Stimulated activated naive CD8-positive, alpha-beta T cell treated with anti-CD3 and anti-CD28 coated beads, Interleukin-15, amount 100 ng/mL, for 72 hours (primary cell): Measurements from ENCODE around the gene ANTXR1.

ENCODE experiments used
- ATAC-seq: fragments of 150-1000 bp; cut with Tn5 transposase; 2 replicates; pipeline ENCODE4 v1.10.0; 2021; ENCODE audit warnings: mild to moderate bottlenecking, moderate library complexity
- DNase-seq, 2 donors: peaks; one replicate each; pipeline ENCODE4 v3.0.0; 2021 to 2022
- H3K27ac Mint-ChIP-seq, 2 donors: one replicate each; pipeline ENCODE4 v1.8.0; 2022; ENCODE audit warnings: mild to moderate bottlenecking in 2 of 2, mixed read lengths in 2 of 2, moderate library complexity in 2 of 2
- H3K27me3 Mint-ChIP-seq: one replicate; pipeline ENCODE4 v1.8.0; 2022; ENCODE audit warnings: mixed read lengths
- H3K4me1 Mint-ChIP-seq: one replicate; pipeline ENCODE4 v1.8.0; 2022; ENCODE audit warnings: mild to moderate bottlenecking, mixed read lengths
- H3K4me3 Mint-ChIP-seq, 2 donors: one replicate each; pipeline ENCODE4 v1.8.0; 2022; ENCODE audit warnings: mild to moderate bottlenecking in 2 of 2, mixed read lengths in 2 of 2, moderate library complexity in 1 of 2
- H3K9me3 Mint-ChIP-seq, 2 donors: one replicate each; pipeline ENCODE4 v1.8.0; 2022; ENCODE audit warnings: mixed read lengths in 2 of 2

Gene ANTXR1

DNA sequence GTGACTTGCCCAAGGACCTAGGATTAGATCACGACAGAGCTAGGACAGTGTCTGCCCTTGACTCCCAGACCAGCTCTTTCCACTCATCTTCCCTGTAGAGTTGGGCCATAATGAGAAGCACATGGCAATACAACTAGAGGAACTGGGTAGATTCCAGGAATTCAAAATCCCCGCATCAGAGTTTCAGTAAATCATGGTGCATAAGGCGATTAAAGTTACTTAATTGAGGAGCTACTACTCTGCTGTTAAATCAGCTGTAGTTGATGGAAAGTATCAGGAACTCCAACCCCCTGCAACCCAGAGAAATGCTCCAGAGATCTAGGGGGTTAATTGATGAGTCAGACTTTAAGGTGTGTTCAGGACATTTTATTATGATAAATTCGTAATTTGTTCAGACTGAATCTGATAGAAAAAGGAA is 5.7 kb downstream of the ANTXR1 start:
- peaks cover 43% of the 10 kb centered on the region for H3K27me3 Mint-ChIP-seq
- DNase-seq = no peak
- no peak overlapping the region for H3K4me3 Mint-ChIP-seq
- H3K27ac Mint-ChIP-seq = no peak overlapping the region
- H3K9me3 Mint-ChIP-seq = no peaks in the 10 kb centered on the region
- ATAC-seq = no peak
- peaks cover 9% of the 10 kb centered on the region for H3K4me1 Mint-ChIP-seq

DNA sequence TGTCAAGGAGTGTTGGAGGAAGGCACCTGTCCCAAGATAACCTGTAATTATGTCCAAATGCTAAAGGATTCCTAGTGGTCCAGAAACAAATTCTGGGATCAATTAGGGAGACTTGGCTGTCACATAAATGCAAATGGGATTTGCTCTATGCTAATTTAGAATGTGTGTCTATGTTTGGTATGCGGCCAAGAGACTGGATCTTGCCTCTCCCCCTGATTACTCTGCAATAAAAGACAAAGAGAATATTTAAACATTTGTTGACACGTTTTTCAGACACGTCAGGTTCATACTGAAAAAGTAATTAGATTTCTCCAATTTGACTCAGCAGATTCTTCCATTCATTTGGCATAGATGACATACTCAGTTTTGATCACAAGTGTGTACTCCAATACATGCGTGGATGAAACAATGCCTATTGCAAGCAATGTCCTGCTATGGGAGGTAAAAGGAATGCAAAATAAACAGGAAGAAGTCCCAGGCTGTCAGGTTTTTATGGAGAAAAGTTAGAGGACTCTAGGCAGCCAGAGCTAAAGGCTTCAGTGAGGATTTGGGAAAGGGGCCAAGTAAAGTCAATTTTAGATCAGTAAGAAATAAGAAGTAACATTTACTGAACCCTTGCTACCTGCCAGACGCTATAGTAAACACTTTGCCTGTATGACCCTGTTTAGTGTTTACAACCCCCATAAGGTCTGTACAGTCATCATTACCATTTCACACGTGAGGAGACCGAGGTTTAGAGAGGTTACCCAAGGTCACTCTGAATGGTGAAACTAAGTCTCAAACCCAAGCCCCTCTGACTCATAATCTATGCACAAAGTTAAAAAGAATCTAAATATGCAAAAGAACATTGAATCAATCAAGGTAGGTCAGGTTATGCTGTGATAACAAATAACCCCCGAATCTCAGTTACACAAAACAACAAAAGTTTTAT is 7.8 kb downstream of the ANTXR1 start:
- DNase-seq (no peak), ATAC-seq (peak; percentile 43)
- H3K9me3 Mint-ChIP-seq = no peaks in the 10 kb centered on the region
- H3K4me3 Mint-ChIP-seq = no peak overlapping the region
- H3K27ac Mint-ChIP-seq = no peak overlapping the region
- H3K4me1 Mint-ChIP-seq = no peaks in the 10 kb centered on the region
- peaks cover 28% of the 10 kb centered on the region for H3K27me3 Mint-ChIP-seq

DNA sequence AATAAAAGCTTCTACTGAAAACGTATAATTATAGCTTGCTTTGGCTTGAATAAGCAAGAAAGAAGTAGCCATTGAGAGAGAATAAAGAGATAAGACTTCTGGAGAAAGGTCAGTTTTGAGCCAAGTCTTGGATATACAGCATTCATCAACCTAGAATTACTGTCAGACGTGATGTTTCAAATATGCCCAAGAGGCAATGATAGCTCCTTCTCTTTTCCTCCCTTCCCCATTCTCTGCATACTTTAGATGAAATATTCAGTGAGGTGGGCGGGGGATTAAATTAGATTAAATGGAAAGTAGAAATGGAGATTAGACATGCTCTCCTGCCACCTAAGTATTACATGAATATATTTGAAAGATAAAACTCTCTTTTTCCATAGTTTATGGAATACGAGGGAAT is 8.7 kb downstream of the ANTXR1 start:
- Mint-ChIP-seq H3K27ac (no peak overlapping the region), H3K27me3 (peaks cover 34% of the 10 kb centered on the region)
- ATAC-seq = no peak

DNA sequence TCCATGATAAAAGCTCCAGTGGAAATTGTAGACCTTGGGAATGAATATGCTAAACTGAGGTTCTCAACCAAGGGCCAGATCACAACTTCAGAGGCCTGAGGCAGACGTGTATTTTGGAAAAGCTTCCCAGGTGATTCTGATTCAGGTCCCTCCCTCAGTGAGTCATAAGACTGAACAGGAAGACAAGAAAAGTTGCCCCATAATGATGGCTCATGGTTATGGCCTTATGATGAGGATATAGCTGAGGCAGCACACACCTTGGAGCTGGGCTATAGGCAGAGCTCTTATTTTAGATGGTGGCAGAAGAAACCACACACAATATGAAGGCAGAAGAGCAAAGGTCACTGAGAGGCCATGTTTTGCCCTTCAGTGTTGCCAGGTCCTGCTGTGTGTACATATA is 9.6 kb downstream of the ANTXR1 start:
- no peak overlapping the region for H3K4me3 Mint-ChIP-seq
- no peak for ATAC-seq
- peaks cover 35% of the 10 kb centered on the region for H3K27me3 Mint-ChIP-seq
- no peaks in the 10 kb centered on the region for H3K9me3 Mint-ChIP-seq
- no peak overlapping the region for H3K27ac Mint-ChIP-seq
- DNase-seq = no peak
- no peaks in the 10 kb centered on the region for H3K4me1 Mint-ChIP-seq

More for the DNA sequence above, 8.7 kb downstream of the ANTXR1 start:
- no peak overlapping the region for H3K4me3 Mint-ChIP-seq
- no peaks in the 10 kb centered on the region for H3K9me3 Mint-ChIP-seq
- no peaks in the 10 kb centered on the region for H3K4me1 Mint-ChIP-seq
- no peak for DNase-seq

DNA sequence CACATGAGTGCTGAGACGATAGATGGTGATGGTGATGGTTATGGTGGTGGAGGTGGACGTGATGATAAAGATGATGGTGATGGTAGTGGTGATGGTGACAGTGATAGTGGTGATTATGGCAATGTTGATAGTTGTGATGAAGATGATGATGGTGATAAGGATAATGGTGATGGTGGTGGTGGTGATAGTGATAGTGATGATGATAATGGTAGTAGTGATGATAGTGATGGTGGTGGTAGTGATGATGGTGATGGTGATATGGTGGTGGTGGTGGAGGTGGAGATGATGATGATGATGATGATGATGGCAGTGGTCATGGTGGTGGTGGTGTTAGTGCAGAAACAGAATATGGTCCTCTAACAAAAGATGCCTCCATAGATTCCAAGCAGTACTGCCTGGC is 10.3 kb downstream of the ANTXR1 start:
- no peaks in the 10 kb centered on the region for H3K4me1 Mint-ChIP-seq
- DNase-seq (no peak), ATAC-seq (no peak)
- no peaks in the 10 kb centered on the region for H3K9me3 Mint-ChIP-seq
- H3K27ac Mint-ChIP-seq = no peak overlapping the region
- no peak overlapping the region for H3K4me3 Mint-ChIP-seq
- peaks cover 31% of the 10 kb centered on the region for H3K27me3 Mint-ChIP-seq

DNA sequence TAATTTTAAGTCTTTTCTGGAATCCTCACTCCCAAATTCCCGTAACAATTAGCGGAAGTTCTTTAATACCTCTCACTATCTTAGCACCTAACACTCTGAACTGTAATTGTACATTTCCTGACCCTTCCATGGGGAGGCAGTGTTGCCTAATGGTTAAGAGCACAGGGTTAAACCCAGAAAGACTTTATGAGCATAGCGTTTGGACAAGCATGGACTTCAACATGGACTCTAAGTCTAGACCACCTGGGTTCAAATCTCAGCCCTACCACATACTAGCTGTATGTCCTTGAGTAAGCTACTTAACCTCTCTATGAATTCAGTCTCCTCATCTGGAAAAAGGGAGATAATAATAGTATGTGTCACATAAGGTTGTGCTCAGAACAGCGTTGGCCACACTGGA is 13.0 kb downstream of the ANTXR1 start:
- Mint-ChIP-seq H3K4me3 (no peak overlapping the region), H3K27ac (no peak overlapping the region), H3K4me1 (no peaks in the 10 kb centered on the region), H3K9me3 (no peaks in the 10 kb centered on the region), H3K27me3 (peaks cover 25% of the 10 kb centered on the region)
- DNase-seq = peak; percentile 47 to 48
- ATAC-seq = peak; percentile 81

DNA sequence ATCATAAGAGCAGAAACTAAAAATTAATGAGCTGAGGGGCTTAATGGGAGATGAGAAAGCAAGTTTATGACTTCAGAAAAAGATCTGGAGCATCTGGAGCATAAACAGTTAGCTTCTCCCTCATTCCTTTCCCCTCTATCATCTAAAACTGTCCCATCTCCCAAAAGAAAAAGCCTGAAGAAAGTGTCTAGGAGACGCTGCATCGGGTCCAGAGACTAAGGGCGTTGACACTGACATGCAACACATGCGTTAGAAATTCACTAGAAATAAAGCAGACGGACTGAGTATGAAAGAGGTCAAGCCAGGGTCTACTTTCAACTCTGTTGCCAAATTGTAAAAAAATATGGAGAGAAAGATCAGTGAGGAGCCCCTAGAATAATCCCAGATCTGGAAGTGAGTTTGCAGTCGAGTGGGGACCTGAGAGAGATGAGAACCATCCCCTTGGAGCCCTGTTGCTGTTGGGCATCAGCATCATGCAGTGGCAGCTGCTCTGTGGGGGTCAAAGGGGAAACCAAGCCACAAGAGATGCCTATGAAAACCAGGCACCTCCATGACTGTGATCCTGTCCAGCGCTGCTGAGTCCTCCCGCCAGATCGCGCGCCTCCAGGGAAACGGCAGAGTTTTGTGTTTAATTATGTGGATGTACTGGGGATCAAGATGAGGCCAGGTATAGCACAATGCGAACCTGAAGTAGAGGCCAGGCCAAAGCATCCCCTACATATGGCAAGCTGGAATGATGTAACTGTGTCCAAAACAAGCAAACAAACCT is 13.9 kb downstream of the ANTXR1 start:
- DNase-seq (no peak), ATAC-seq (no peak)
- Mint-ChIP-seq H3K4me3 (no peak overlapping the region), H3K4me1 (no peaks in the 10 kb centered on the region), H3K9me3 (no peaks in the 10 kb centered on the region), H3K27me3 (peaks cover 25% of the 10 kb centered on the region), H3K27ac (peak overlapping the region in 1 of 2 donors; percentile 29)

DNA sequence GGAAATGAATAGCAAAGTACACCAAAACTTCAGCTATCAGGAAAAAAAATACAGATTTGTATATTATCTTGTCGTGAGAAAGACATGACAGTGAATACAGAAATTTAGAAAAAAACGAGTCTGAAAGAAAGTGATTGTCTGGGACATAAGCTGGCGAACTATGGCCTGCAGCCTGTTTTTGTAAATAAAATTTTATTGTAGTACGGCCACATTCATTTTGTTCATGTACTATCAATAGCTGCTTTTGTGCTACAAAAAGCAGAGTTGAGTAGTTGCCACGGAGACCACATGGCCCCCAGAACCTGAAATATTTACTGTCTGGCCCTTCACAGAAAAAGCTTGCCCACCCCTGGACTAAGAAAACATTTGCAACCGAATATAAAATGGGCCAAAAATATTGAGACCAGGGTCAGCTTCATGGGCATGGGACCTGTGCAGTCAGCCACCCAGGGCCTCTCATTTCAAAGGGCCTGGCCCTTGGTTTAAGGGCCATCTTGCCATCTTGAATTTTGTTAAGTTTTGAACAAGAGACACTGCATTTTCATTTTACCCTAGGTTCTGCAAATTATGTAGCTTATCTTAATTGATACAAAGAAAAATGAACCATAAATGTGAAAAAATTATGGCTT is 17.9 kb downstream of the ANTXR1 start:
- DNase-seq (no peak), ATAC-seq (no peak)
- H3K4me3 Mint-ChIP-seq = no peak overlapping the region
- no peaks in the 10 kb centered on the region for H3K4me1 Mint-ChIP-seq
- no peaks in the 10 kb centered on the region for H3K9me3 Mint-ChIP-seq
- H3K27ac Mint-ChIP-seq = no peak overlapping the region
- H3K27me3 Mint-ChIP-seq = peaks cover 60% of the 10 kb centered on the region

DNA sequence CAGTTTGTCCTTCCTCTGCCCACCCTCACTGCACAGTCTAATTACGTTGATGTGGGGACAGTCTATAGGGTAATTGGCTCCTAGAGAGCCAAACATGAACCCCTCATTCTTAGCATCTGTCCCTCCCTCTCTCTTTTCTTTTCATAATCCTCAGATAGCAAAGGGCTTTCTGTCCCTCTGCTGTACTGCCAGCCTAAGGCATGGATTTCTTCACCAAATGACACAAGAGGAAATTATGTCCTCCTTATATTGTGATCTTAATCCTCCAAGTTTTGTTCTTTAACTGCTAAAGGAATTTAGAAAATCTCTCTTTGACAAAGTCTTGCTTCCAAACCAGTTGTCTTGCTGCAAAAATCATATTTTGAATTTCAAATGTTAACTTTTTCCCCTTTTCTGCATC is 18.5 kb downstream of the ANTXR1 start:
- ATAC-seq (no peak), DNase-seq (no peak)
- Mint-ChIP-seq H3K9me3 (no peaks in the 10 kb centered on the region), H3K4me3 (no peak overlapping the region), H3K4me1 (no peaks in the 10 kb centered on the region), H3K27me3 (peaks cover 58% of the 10 kb centered on the region), H3K27ac (no peak overlapping the region)

DNA sequence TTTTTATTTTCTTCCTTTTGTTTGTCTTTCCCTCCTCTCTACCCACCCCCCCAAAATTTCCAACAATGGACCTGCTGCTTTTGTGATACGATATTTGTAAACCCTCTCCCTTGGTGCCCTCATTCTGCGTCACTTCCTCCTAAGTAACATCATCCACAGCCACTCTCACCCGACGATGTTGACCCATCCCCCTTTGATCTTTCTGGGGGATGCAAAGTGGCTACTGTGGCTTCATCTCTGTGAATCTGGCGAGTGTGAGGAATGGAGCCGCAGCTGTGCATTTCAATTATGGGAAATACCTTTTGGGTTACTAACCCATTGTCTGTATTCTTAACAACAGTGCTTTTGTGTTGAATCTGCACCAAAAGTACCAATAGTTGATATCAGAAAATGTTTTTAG is 19.4 kb downstream of the ANTXR1 start:
- no peak overlapping the region for H3K27ac Mint-ChIP-seq
- peaks cover 56% of the 10 kb centered on the region for H3K27me3 Mint-ChIP-seq
- no peaks in the 10 kb centered on the region for H3K9me3 Mint-ChIP-seq
- DNase-seq = no peak
- H3K4me3 Mint-ChIP-seq = no peak overlapping the region
- no peak for ATAC-seq
- H3K4me1 Mint-ChIP-seq = no peaks in the 10 kb centered on the region

DNA sequence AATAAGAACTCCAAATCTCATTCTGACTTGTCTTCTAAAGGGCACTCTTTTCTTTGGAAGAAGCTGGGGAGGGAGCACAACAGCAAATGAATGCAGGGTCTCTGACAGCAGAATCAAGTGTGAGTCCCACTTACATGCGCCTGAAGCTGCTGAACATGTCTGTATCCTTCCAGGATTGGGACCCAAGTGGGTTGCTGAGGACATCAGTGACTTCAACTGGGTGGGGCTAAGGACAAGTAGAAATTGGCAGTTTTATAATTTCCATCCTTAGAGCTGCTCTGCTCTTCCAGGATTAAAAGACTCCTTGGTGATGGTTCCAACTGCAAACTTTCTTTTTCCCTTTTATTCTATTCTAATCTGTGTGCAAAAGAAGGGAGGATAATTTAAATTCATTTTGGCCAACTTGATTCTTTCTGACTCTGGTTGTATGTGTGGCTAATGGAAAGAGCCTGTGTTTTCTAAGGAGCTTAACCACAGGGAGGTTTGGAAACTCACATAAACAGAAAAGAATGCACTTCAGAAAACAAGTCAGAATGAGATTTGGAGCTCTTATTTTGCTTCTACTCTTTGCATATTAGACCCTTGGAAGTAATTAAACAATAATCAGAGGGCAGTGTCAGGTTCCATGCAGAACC is 20.6 kb downstream of the ANTXR1 start:
- H3K4me3 Mint-ChIP-seq = no peak overlapping the region
- ATAC-seq (no peak), DNase-seq (no peak)
- no peak overlapping the region for H3K27ac Mint-ChIP-seq
- H3K9me3 Mint-ChIP-seq = no peaks in the 10 kb centered on the region
- no peaks in the 10 kb centered on the region for H3K4me1 Mint-ChIP-seq
- H3K27me3 Mint-ChIP-seq = peaks cover 59% of the 10 kb centered on the region

DNA sequence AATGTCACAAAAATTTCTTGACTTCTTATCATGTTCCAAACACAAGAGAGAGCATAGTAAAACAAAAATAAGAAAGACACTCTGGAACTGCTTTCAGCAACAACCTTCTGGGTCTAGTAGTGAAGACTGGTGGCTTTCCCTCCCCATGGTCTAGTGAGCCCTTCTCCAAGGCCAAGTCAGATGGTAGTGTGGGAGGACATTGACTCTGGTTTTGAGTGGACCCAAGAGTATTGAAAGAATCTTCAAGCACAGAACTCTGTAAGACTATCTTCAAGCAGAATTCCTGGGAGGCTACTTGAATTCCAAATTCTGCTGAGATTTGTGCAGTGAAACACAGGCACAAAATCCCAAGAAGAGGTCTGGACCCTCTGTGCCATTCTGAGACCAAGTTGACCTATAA is 21.1 kb downstream of the ANTXR1 start:
- peaks cover 59% of the 10 kb centered on the region for H3K27me3 Mint-ChIP-seq
- no peak for DNase-seq
- H3K4me3 Mint-ChIP-seq = no peak overlapping the region

DNA sequence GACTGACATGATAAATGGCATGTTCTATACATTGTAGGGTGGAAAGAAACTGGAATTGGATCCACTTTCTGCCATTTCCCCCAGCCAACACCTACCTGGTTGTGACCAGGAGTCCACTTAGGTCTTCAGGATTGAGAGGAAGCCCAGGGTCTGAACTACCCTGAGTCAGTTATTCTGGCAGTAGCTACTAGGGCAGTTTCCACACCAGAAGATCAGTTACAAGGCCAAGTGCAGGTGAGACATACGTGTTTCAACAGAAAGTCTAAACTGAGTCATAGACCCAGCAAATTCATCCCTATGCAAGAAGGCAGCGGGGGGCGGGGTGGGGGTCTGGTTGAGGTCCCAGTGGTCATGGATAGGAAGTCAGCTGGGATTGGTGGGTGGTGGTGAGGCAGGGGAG is 21.9 kb downstream of the ANTXR1 start:
- peaks cover 59% of the 10 kb centered on the region for H3K27me3 Mint-ChIP-seq
- no peak for ATAC-seq
- H3K4me3 Mint-ChIP-seq = no peak overlapping the region
- no peak overlapping the region for H3K27ac Mint-ChIP-seq
- H3K9me3 Mint-ChIP-seq = no peaks in the 10 kb centered on the region
- no peaks in the 10 kb centered on the region for H3K4me1 Mint-ChIP-seq
- no peak for DNase-seq

More for the DNA sequence above, 21.1 kb downstream of the ANTXR1 start:
- Mint-ChIP-seq H3K9me3 (no peaks in the 10 kb centered on the region), H3K27ac (no peak overlapping the region), H3K4me1 (no peaks in the 10 kb centered on the region)
- no peak for ATAC-seq

DNA sequence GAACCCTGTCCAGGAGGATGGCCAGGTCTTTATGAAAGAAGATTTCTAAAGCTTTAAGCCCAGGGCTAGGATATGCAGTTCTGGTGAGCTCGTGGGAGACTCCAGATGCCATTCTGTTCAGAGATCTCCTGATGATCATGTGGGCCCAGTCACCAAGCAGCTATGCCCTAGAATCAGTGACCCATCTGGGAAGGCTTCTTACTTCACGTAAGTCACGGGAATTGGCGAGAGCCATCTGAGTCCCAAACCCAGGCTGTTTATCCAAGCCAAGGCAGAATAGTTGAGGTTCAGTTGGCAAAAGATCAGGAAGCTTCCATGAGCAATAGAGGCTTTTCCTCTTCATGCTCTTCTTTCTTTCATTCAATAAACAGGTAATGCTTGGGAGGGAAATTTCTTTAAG is 23.9 kb downstream of the ANTXR1 start:
- no peaks in the 10 kb centered on the region for H3K9me3 Mint-ChIP-seq
- no peak for ATAC-seq
- H3K27me3 Mint-ChIP-seq = peaks cover 66% of the 10 kb centered on the region
- no peaks in the 10 kb centered on the region for H3K4me1 Mint-ChIP-seq
- no peak for DNase-seq
- no peak overlapping the region for H3K4me3 Mint-ChIP-seq
- no peak overlapping the region for H3K27ac Mint-ChIP-seq

DNA sequence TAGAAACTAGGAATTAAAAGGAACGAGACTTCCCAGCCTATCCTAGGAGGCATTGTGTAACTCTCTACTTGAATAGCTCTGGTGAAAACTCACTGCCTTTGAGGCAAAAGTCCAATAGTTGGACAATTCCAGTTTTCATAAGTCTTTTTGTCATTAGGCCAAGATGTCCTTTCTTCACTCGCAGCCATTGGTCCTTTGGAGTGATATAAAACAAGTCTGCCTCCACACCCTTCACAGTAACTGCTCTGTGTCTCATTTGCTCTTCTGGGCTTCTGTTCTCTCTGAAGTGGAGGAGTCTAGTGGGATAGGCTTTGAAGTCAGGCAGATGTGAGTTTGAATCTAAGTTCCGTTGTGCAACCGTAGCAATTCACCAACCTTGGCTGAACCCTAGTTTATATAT is 28.2 kb downstream of the ANTXR1 start:
- DNase-seq = no peak
- Mint-ChIP-seq H3K27me3 (peaks cover 69% of the 10 kb centered on the region), H3K4me1 (no peaks in the 10 kb centered on the region)

More for the DNA sequence above, 28.2 kb downstream of the ANTXR1 start:
- Mint-ChIP-seq H3K9me3 (no peaks in the 10 kb centered on the region), H3K27ac (no peak overlapping the region), H3K4me3 (no peak overlapping the region)
- ATAC-seq = no peak
